H9 (cell line): ENCODE results near the gene GNB4. TPM values are rescaled to one million over a fixed set of nuclear protein-coding genes. Genes with fewer than 3 reads are reported as not detected.

Experiments
- DNase-seq: peaks from one replicate; pipeline ENCODE4 v3.0.0-alpha.2; 2017
- H2AFZ ChIP-seq: one replicate; pipeline ENCODE4 v1.6.1; 2013; ENCODE audit warnings: mild to moderate bottlenecking, low read length, control low read depth, moderate library complexity
- H2AK5ac ChIP-seq: 2 replicates; pipeline ENCODE4 v1.6.1; 2013; ENCODE audit warnings: low read length, control low read depth, mixed read lengths; ENCODE audit not compliant: insufficient read length
- H2BK120ac ChIP-seq: one replicate; pipeline ENCODE4 v1.6.1; 2013; ENCODE audit warnings: low read depth, mild to moderate bottlenecking, low read length, control low read depth, inconsistent platforms; ENCODE audit not compliant: poor library complexity, severe bottlenecking
- H2BK12ac ChIP-seq: 2 replicates; pipeline ENCODE4 v1.6.1; 2013; ENCODE audit warnings: low read length, control low read depth, mixed read lengths, low read depth; ENCODE audit not compliant: insufficient read length
- H2BK15ac ChIP-seq: 2 replicates; pipeline ENCODE4 v1.6.1; 2013; ENCODE audit warnings: low read depth, low read length, control low read depth
- H2BK20ac ChIP-seq: one replicate; pipeline ENCODE4 v1.6.1; 2013; ENCODE audit warnings: low read depth, mild to moderate bottlenecking, low read length, control low read depth, inconsistent platforms; ENCODE audit not compliant: poor library complexity, severe bottlenecking
- H2BK5ac ChIP-seq: 2 replicates; pipeline ENCODE4 v1.6.1; 2013; ENCODE audit warnings: low read length, control low read depth, mixed read lengths; ENCODE audit not compliant: insufficient read length
- H3K14ac ChIP-seq: 2 replicates; pipeline ENCODE4 v1.6.1; 2013; ENCODE audit warnings: low read length, control low read depth; ENCODE audit not compliant: insufficient read depth
- H3K18ac ChIP-seq: 2 replicates; pipeline ENCODE4 v1.6.1; 2013; ENCODE audit warnings: low read depth, mild to moderate bottlenecking, mixed read lengths, low read length, control low read depth; ENCODE audit not compliant: insufficient read length
- H3K23ac ChIP-seq: 2 replicates; pipeline ENCODE4 v1.6.1; 2013; ENCODE audit warnings: low read length, control low read depth, mixed read lengths, low read depth; ENCODE audit not compliant: insufficient read length
- H3K23me2 ChIP-seq: 2 replicates; pipeline ENCODE4 v1.6.1; 2013; ENCODE audit warnings: low read depth, mild to moderate bottlenecking, mixed read lengths, low read length, control low read depth; ENCODE audit not compliant: insufficient read length, poor library complexity, severe bottlenecking
- H3K27ac ChIP-seq: 2 replicates; pipeline ENCODE4 v1.5.1; 2013; ENCODE audit warnings: low read length, control low read depth, mixed read lengths, low read depth; ENCODE audit not compliant: insufficient read length
- H3K27me3 ChIP-seq: 2 replicates; pipeline ENCODE4 v1.6.1; 2013; ENCODE audit warnings: low read length, control low read depth, inconsistent platforms; ENCODE audit not compliant: insufficient read depth
- H3K4ac ChIP-seq: 2 replicates; pipeline ENCODE4 v1.6.1; 2013; ENCODE audit warnings: low read depth, mild to moderate bottlenecking, control low read depth, inconsistent platforms, low read length, moderate library complexity
- H3K4me1 ChIP-seq: 2 replicates; pipeline ENCODE4 v1.6.1; 2013; ENCODE audit warnings: low read length, control low read depth, inconsistent platforms; ENCODE audit not compliant: insufficient read depth
- H3K4me2 ChIP-seq: 2 replicates; pipeline ENCODE4 v1.6.1; 2013; ENCODE audit warnings: low read length, control low read depth, mixed read lengths; ENCODE audit not compliant: insufficient read length, insufficient read depth
- H3K56ac ChIP-seq: 2 replicates; pipeline ENCODE4 v1.6.1; 2013; ENCODE audit warnings: low read depth, mild to moderate bottlenecking, mixed read lengths, low read length, control low read depth; ENCODE audit not compliant: insufficient read length
- H3K79me1 ChIP-seq: 2 replicates; pipeline ENCODE4 v1.6.1; 2013; ENCODE audit warnings: low read depth, mild to moderate bottlenecking, moderate library complexity, low read length, control low read depth, inconsistent platforms; ENCODE audit not compliant: insufficient read depth, poor library complexity, severe bottlenecking
- H3K79me2 ChIP-seq: 2 replicates; pipeline ENCODE4 v1.6.1; 2013; ENCODE audit warnings: low read length, control low read depth, inconsistent platforms; ENCODE audit not compliant: insufficient read depth
- H3K9ac ChIP-seq: 2 replicates; pipeline ENCODE4 v1.6.1; 2013; ENCODE audit warnings: low read length, control low read depth, mixed read lengths; ENCODE audit not compliant: insufficient read length; ENCODE audit errors: extremely low read depth
- H3K9me3 ChIP-seq: one replicate; pipeline ENCODE4 v1.6.1; 2013; ENCODE audit warnings: low read depth, low read length, inconsistent platforms; ENCODE audit not compliant: control insufficient read depth
- H3T11ph ChIP-seq: one replicate; pipeline ENCODE4 v1.6.1; 2013; ENCODE audit warnings: mild to moderate bottlenecking, low read length, control low read depth, inconsistent platforms
- H4K20me1 ChIP-seq: one replicate; pipeline ENCODE4 v1.6.1; 2013; ENCODE audit not compliant: control insufficient read depth, insufficient read length, insufficient read depth
- H4K5ac ChIP-seq: 2 replicates; pipeline ENCODE4 v1.6.1; 2013; ENCODE audit warnings: low read depth, mild to moderate bottlenecking, mixed read lengths, low read length, control low read depth; ENCODE audit not compliant: insufficient read length
- H4K8ac ChIP-seq: replicated peaks from 2 replicates; pipeline ENCODE4 v1.6.1; 2013; ENCODE audit warnings: low read length, control low read depth, mixed read lengths, low read depth; ENCODE audit not compliant: insufficient read length
- H4K91ac ChIP-seq: 2 replicates; pipeline ENCODE4 v1.6.1; 2013; ENCODE audit warnings: low read depth, mild to moderate bottlenecking, moderate library complexity, mixed read lengths, low read length, control low read depth; ENCODE audit not compliant: insufficient read length
- H3K27ac Mint-ChIP-seq, 3 experiments: 2 replicates in 2 of 3; 3 replicates in 1 of 3; pipeline ENCODE4 v1.8.0; 2020 to 2021; ENCODE audit warnings: mixed read lengths in 3 of 3, mild to moderate bottlenecking in 1 of 3, moderate library complexity in 1 of 3
- H3K27me3 Mint-ChIP-seq: 2 replicates; pipeline ENCODE4 v1.8.0; 2021; ENCODE audit warnings: low read depth, mild to moderate bottlenecking, moderate library complexity, mixed read lengths
- H3K36me3 Mint-ChIP-seq, 3 experiments: 2 replicates in 2 of 3; 3 replicates in 1 of 3; pipeline ENCODE4 v1.8.0; 2020 to 2021; ENCODE audit warnings: low read depth in 3 of 3, mixed read lengths in 3 of 3; ENCODE audit not compliant: insufficient read depth in 1 of 3
- H3K4me1 Mint-ChIP-seq, 2 experiments: 2 replicates each; pipeline ENCODE4 v1.8.0; 2020; ENCODE audit warnings: mixed read lengths in 2 of 2
- H3K4me3 Mint-ChIP-seq, 2 experiments: 2 replicates in 1 of 2; 3 replicates in 1 of 2; pipeline ENCODE4 v1.8.0; 2020 to 2021; ENCODE audit warnings: mild to moderate bottlenecking in 2 of 2, mixed read lengths in 2 of 2, moderate library complexity in 1 of 2
- H3K9me3 Mint-ChIP-seq, 2 experiments: 2 replicates in 1 of 2; 3 replicates in 1 of 2; pipeline ENCODE4 v1.8.0; 2020; ENCODE audit warnings: mild to moderate bottlenecking in 2 of 2, mixed read lengths in 2 of 2, moderate library complexity in 1 of 2
- CTCF ChIP-seq: fragments of 200-600 bp; sonication (generic); conservative IDR thresholded peaks from 3 replicates; pipeline ENCODE4 v1.8.0; 2021; ENCODE audit warnings: antibody characterized with exemption, mild to moderate bottlenecking
- WGBS: extraction: QIAGEN DNeasy Blood & Tissue Kit; methylation state at CpG from one replicate; pipeline ENCODE4 v1.1.7; 2013; ENCODE audit warnings: missing lambda C conversion rate, low lambda C conversion rate, mixed read lengths; ENCODE audit not compliant: insufficient read length; ENCODE audit errors: extremely low coverage; 5-methylcytosine and 5-hydroxymethylcytosine counted together
- total RNA-seq: library from RNA; stranded (reverse); gene quantifications from 2 replicates; pipeline ENCODE4 v1.2.1, GENCODE V29; 2021

The GNB4 gene
- total RNA-seq, 1 experiment from 2014 or later, result 25.0 TPM

DNA sequence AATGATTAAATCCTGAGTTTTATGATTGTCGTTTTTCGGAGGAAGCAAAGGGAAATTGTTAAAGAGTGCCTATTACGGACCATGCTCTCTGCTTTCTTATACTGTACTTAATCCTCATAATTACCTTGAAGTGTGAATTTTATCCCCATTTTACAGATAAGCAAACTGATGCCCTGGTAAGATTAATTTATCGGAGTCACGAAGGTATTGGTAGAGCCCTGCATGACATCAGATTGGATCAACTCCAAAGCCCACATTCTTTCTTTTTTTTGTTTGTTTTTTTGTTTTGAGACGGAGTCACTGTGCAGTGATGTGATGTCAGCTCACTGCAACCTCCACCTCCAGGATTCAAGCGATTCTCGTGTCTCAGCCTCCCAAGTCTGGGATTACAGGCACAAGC, 1.6 kb upstream of the GNB4 start:
- no peak overlapping the region for H3K27ac ChIP-seq
- WGBS, result no CpG with 5 or more reads among the region's 8 CpGs
- no peak overlapping the region for H3K23ac ChIP-seq
- H3K9me3 ChIP-seq, result no peaks in the 10 kb centered on the region
- peaks cover 10% of the 10 kb centered on the region for H3K4me1 ChIP-seq
- H3K56ac ChIP-seq, result no peak overlapping the region
- H3K79me2 ChIP-seq, result peaks cover under 1% of the 10 kb centered on the region; the same call in 1 of the 2 replicates
- Mint-ChIP-seq H3K27me3 (peaks cover 9% of the 10 kb centered on the region), H3K27ac (no peak overlapping the region), H3K9me3 (peaks cover 0 to 3% of the 10 kb centered on the region in 2 experiments; a peak in 2 of 5 replicates), H3K36me3 (no peaks in the 10 kb centered on the region; a peak in 1 of 7 replicates), H3K4me1 (peaks cover 45 to 48% of the 10 kb centered on the region in 2 experiments), H3K4me3 (no peak overlapping the region)
- no peaks in the 10 kb centered on the region for H3K79me1 ChIP-seq
- no peaks in the 10 kb centered on the region; the same call in 1 of the 2 replicates for H3K27me3 ChIP-seq
- no peak overlapping the region for H2BK5ac ChIP-seq
- TF ChIP-seq CTCF, result no peak
- H3K14ac ChIP-seq, result no peak overlapping the region
- no peak overlapping the region for H4K8ac ChIP-seq
- no peak overlapping the region for H2AK5ac ChIP-seq
- no peak overlapping the region for H2BK20ac ChIP-seq
- no peak for DNase-seq
- no peak overlapping the region for H3K9ac ChIP-seq
- no peak overlapping the region for H4K5ac ChIP-seq
- H3K4ac ChIP-seq, result no peak overlapping the region
- no peak overlapping the region for H2BK12ac ChIP-seq
- no peaks in the 10 kb centered on the region for H4K20me1 ChIP-seq
- H2BK120ac ChIP-seq, result no peak overlapping the region
- H3K18ac ChIP-seq, result no peak overlapping the region
- no peak overlapping the region for H2AFZ ChIP-seq
- no peak overlapping the region for H2BK15ac ChIP-seq
- no peak overlapping the region for H3T11ph ChIP-seq
- H3K23me2 ChIP-seq, result peaks cover 7% of the 10 kb centered on the region
- H4K91ac ChIP-seq, result no peak overlapping the region
- no peak overlapping the region for H3K4me2 ChIP-seq
